ENCODE results near the gene PARD3.

DNA sequence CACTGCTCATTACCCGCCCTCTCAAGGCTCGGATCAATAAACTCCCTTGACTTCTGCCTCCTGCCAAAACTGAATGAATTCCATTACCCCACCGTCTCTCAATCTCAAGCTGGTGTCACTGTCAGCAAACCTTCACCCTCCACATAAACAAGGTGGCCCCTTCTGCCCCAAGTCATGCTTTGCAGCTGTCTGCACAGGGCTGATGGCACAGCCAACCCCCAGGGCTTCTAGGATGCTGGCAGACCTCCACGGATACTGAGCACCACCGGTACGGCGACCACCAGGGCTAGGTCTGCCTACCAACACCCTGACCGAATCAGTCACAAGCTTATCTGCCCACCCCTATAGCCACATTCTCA lies 46.1 kb downstream of the PARD3 start:
- TF ChIP-seq CTCF (IDR thresholded peaks at IDR 0.05) = no peak
- no peak for TF ChIP-seq POLR2A (IDR thresholded peaks at IDR 0.05)
